Epithelial cell of esophagus (primary cell): ENCODE data around the gene BCL6B.

Source experiments
- DNase-seq: peaks from one replicate; pipeline ENCODE4 v3.0.0; 2010; ENCODE audit warnings: low read depth
- H3K4me3 ChIP-seq: 2 replicates; pipeline ENCODE4 v1.5.1; 2011; ENCODE audit warnings: mild to moderate bottlenecking, low read length, control low read depth
- TF ChIP-seq, protein P1 (sequence below): IDR thresholded peaks from 2 replicates; pipeline ENCODE4 v1.5.1; 2011; ENCODE audit warnings: low read depth, mild to moderate bottlenecking, low read length, control low read depth, inconsistent platforms; ENCODE audit not compliant: insufficient read depth; ENCODE audit errors: missing control alignments

The BCL6B gene

DNA sequence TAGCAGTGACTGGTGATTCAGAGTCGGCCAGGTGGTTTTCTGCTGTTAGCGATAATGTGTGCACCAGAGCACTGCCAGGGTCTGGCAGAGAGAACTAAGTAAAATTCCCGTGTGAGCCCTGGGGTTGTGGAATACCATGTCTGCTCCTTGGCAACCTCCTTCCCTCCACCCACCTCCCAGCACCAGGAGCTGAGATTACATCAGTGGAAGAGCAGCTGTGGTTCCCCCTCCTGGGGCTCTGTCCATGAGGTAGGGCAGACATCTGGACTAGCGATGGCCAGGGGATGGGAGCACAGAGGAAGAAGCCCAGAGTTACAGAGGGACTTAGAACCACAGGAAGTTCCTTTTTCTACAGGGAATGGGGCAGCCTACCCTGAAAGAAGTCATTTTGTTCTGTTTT is 41.4 kb downstream of the BCL6B start:
- no peak for DNase-seq
- TF ChIP-seq, protein P1, sequence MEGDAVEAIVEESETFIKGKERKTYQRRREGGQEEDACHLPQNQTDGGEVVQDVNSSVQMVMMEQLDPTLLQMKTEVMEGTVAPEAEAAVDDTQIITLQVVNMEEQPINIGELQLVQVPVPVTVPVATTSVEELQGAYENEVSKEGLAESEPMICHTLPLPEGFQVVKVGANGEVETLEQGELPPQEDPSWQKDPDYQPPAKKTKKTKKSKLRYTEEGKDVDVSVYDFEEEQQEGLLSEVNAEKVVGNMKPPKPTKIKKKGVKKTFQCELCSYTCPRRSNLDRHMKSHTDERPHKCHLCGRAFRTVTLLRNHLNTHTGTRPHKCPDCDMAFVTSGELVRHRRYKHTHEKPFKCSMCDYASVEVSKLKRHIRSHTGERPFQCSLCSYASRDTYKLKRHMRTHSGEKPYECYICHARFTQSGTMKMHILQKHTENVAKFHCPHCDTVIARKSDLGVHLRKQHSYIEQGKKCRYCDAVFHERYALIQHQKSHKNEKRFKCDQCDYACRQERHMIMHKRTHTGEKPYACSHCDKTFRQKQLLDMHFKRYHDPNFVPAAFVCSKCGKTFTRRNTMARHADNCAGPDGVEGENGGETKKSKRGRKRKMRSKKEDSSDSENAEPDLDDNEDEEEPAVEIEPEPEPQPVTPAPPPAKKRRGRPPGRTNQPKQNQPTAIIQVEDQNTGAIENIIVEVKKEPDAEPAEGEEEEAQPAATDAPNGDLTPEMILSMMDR: no peak

DNA sequence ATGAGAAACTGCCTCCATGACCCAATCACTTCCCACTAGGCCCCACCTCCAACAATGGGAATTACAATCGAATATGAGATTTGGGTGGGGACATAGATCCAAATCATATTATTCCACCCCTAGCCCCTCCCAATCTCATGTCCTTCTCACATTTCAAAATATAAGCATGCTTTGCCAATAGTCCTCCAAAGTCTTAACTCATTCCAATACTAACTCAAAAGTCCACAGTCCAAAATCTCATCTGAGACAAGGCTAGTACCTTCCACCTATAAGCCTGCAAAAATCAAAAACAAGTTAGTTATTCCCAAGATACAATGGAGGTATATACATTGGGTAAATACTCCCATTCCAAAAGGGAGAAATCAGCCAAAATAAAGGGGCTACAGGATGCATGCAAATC is 44.3 kb downstream of the BCL6B start:
- DNase-seq: no peak
- TF ChIP-seq, protein P1: no peak
- H3K4me3 ChIP-seq: no peak overlapping the region

More for the DNA sequence above, 41.4 kb downstream of the BCL6B start:
- H3K4me3 ChIP-seq: no peak overlapping the region

DNA sequence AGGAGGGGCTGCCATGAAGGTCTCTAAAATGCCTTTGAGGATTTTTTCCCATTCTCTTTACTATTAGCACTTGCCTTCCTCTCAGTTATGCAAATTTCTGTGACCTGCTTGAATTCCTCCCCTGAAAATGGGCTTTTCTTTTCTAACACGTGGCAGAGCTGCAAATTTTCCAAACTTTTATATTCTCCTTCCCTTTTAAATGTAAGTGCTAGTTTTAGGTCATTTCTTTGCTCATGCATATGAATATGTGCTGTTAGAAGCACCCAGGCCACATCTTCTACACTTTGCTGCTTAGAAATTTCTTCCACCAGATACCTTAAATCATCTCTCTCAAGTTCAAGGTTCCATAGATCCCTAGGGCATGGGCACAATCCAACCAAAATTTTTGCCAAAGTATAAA is 45.4 kb downstream of the BCL6B start:
- TF ChIP-seq, protein P1: no peak
- no peak for DNase-seq
- no peak overlapping the region for H3K4me3 ChIP-seq

DNA sequence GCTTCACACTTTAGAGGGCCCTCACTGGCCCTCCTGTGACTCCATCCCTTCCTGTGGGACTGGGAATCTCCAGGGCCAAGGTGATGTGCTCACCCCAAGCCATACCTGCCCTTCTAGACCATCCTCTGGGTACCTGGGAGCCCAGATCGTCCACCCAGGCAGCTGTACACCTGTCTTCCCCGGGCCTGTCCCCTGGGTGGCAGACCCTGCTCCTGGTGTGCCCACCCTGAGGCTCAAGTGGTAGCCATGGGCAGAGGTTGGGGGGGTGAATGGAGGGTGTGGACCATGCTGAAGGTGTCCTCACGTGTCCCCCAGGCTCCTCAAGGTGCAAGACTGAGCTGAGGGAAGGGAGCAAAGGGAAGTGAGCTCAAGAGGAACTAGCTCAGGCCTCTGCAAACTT is 47.9 kb downstream of the BCL6B start:
- no peak for DNase-seq
- no peak overlapping the region for H3K4me3 ChIP-seq
- TF ChIP-seq, protein P1: no peak

DNA sequence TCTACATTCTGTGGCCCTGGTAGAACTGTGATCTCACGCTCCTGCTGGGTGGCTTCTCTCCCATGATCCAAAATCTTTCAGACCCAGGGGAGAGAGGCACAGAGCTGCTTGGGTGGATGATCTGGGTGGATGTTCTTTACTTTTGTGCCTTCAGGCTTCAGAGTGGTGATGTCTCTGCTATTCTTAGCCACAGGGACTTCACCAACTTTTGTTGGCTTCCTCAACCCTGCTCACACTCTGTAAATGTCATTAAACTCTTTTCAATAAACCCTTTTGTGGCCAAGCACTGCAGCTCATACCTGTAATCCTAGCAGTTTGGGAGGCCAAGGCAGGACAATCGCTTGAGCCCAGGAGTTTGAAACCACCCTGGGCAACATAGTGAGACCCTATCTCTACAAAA is 49.6 kb downstream of the BCL6B start:
- no peak for DNase-seq
- TF ChIP-seq, protein P1: no peak
- H3K4me3 ChIP-seq: no peak overlapping the region

DNA sequence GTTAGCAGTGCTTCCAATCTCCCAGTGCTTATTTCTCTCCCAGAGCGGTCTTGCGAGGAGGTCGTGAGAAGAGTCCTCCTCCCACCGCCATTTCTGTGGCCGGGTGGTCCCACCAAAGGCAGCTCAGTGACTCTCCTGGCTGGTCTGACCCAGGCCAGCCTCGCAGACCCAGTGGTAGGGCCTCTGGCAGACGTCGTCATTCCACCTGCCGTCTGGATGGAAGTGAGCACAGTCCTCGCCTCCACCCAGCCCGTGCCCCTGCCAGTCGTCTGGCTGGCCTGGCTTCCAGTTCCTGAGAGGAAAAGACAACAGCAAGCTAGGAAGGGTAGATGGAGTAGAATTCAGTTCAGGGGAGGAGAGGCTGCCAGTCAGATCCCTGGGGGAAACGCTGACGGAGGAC is 52.1 kb downstream of the BCL6B start:
- no peak for DNase-seq
- no peak overlapping the region for H3K4me3 ChIP-seq
- TF ChIP-seq, protein P1: no peak

DNA sequence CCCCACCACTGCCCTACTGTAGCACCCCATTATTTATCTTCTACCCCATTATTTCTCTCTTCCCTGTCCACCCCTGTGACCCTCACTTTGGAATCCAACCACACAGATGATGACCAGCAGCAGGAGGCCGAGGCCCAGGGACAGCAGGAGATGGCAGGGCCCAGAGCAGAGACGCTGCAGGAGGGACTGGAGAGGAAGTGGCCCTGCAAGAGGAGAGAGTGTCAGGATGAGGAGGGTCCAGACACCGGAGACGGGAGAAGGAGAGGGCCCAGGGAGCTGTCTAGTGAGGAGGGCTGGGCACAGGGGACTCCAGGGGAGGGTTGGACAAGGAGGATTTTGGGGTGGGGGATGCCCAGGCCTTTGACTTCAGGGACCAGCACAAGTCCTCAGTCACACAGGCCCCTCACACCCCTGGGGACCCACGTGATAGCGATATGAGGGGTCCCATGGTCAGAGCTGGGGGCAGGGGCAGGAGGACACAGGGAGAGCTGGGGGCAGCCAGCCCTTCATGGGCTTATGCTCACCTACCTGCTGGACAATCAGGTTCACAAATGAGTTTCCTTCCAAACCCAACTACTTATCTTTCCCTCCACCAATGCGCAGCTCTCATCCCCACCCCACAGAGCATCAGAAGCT is 55.2 kb downstream of the BCL6B start:
- no peak for DNase-seq
- TF ChIP-seq, protein P1: no peak

More for the DNA sequence above, 55.2 kb downstream of the BCL6B start:
- H3K4me3 ChIP-seq: no peak overlapping the region
